Ascending aorta (tissue), 2 donors: ENCODE results near the gene LLPH. TPM values are rescaled to one million over a fixed set of nuclear protein-coding genes. Genes with fewer than 3 reads are reported as not detected.
A peak's percentile ranks its signal among the peaks of the same experiment; 100 is the strongest.

Experiments used
- DNase-seq, 2 donors: peaks; one replicate each; pipeline ENCODE4 v3.0.0-alpha.2; 2019; ENCODE audit warnings: low spot score in 2 of 2
- H3K27ac ChIP-seq, 2 donors: fragments of 200-600 bp; sonication (generic); one replicate each; pipeline ENCODE4 v1.5.1; 2016 to 2017; ENCODE audit warnings: mild to moderate bottlenecking in 1 of 2
- H3K27me3 ChIP-seq: fragments of 200-600 bp; sonication (generic); one replicate; pipeline ENCODE4 v1.5.1; 2017
- H3K36me3 ChIP-seq, 2 donors: fragments of 200-600 bp; sonication (generic); one replicate each; pipeline ENCODE4 v1.5.1; 2016
- H3K4me1 ChIP-seq, 2 donors: fragments of 200-600 bp; sonication (generic); one replicate each; pipeline ENCODE4 v1.5.1; 2016 to 2017; ENCODE audit warnings: mild to moderate bottlenecking in 1 of 2
- H3K4me3 ChIP-seq, 2 donors: fragments of 200-600 bp; sonication (generic); one replicate each; pipeline ENCODE4 v1.5.1; 2016 to 2017; ENCODE audit warnings: mild to moderate bottlenecking in 1 of 2
- H3K9me3 ChIP-seq, 2 donors: fragments of 200-600 bp; sonication (generic); one replicate each; pipeline ENCODE4 v1.5.1; 2016
- CTCF ChIP-seq, 3 experiments: fragments of 200-600 bp in 2 of 3; fragments of 450-650 bp in 1 of 3; sonication (generic) in 2 of 3; IDR thresholded peaks; one replicate each; pipeline ENCODE4 v1.5.1; 2016 to 2019; ENCODE audit warnings: antibody characterized with exemption in 3 of 3, mild to moderate bottlenecking in 1 of 3, moderate library complexity in 1 of 3
- intact Hi-C: fragments of 100-400 bp; cut with DNase I; formaldehyde crosslinking; loops from one replicate; pipeline ENCODE4 v1.15.1; 2023
- total RNA-seq: library from RNA; depleted of rRNA; stranded (reverse); fragments of >200 nt; gene quantifications from one replicate; pipeline ENCODE4 v1.1.0, GENCODE V29; 2016

Gene LLPH
- total RNA-seq, 1 donor from 2014 or later, result 0.21 TPM

DNA sequence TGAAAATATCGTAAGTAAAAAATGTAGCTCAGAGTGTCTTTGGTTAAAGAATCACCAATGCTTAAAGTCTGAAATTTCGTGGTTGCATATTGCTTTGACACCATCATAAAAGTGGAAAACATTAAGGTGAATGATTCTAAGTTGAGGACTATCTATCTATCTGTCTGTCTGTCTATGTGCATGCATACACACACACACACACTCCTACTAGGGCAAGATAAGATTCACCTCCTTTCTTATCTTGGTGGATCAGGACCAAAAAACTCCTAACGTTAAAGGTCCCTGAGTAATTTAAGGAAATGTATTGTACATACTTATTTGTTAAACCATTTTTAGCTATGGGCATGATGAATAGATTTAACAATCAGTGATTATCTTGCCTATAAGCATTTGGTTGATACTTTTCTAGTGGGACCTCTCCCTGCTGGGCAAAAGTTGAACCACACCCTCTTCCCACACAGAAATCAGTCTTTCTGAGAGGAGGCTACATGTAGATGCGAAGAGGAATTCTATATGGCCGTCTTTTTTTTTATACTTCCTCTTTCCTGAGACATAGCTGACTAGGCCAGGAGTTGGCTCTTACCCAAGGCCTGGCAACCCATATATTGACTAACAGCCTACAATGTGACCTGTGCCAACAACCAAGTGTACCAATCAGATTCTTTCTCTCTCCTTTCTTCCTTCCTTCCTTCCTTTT is 19.3 kb upstream of the LLPH start:
- Histone ChIP-seq H3K36me3 (peaks cover 3 to 22% of the 10 kb centered on the region in 2 donors), H3K27me3 (no peaks in the 10 kb centered on the region), H3K4me1 (no peaks in the 10 kb centered on the region), H3K27ac (no peak overlapping the region), H3K9me3 (no peaks in the 10 kb centered on the region), H3K4me3 (no peak overlapping the region)
- intact Hi-C loops, result no loop called here
- TF ChIP-seq CTCF (IDR thresholded peaks at IDR 0.05), result no peak
- DNase-seq, result no peak

DNA sequence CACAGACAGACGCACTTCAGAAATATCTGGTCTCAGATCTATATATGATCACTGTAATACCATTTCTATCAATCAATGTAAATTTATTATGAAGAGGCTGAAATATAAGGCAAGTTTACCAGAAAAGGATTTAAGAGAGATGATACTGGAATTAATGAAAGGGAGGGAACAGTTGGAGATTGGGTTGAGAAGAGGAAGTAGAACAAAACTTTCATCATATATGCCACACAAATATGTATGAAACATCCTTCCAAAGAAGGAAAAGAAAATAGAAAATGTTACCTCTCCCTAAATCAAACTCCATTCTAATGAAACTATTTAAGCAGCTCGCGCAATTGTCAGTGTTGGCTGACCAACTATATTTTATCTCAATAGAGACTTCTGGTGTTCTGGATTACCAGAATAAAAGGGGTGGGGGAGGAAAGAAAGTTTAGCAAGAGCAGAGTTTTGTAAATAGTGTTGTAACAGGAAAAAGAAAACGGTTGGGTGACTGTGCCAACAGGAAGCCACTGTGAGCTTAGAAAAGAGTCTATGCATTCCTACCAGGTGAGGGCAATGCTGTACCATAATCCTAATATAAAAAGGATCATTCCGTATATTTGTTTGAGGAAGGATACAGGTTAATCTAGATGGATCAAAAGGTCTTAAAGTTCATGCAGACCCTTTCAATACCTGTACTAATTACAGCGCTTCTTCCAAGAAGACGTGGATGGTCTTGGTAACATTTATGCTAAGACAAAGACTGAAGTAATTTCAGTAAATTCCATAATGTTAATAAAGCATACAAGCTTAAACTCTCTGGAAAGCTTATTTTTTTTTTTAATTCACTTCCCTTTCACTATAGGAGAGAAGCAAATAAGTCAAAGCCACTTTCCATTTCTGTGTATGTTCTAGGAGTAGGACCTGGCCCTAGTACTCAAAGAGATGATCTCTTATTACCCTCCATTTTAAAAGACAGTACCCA is 14.5 kb upstream of the LLPH start:
- TF ChIP-seq CTCF (IDR thresholded peaks at IDR 0.05), result peak; percentile 29 to 38 (median 33)
- Histone ChIP-seq H3K4me1 (no peaks in the 10 kb centered on the region), H3K27me3 (no peaks in the 10 kb centered on the region), H3K9me3 (peaks cover 11 to 21% of the 10 kb centered on the region in 2 donors), H3K36me3 (peaks cover 8 to 37% of the 10 kb centered on the region in 2 donors), H3K4me3 (no peak overlapping the region), H3K27ac (peak overlapping the region; percentile 7 to 41)
- intact Hi-C loops, result no loop called here
- no peak for DNase-seq

GRCh38 chr12:66143868-66144267 is 13.3 kb upstream of the LLPH start:
- H3K9me3 ChIP-seq, result peaks cover 11 to 21% of the 10 kb centered on the region in 2 donors
- intact Hi-C loops, result no loop called here
- H3K4me3 ChIP-seq, result no peak overlapping the region
- H3K36me3 ChIP-seq, result peaks cover 13 to 45% of the 10 kb centered on the region in 2 donors
- no peak for TF ChIP-seq CTCF (IDR thresholded peaks at IDR 0.05)
- no peaks in the 10 kb centered on the region for H3K27me3 ChIP-seq
- DNase-seq, result no peak
- H3K27ac ChIP-seq, result no peak overlapping the region
- no peaks in the 10 kb centered on the region for H3K4me1 ChIP-seq

GRCh38 chr12:66142826-66143225 is 12.3 kb upstream of the LLPH start:
- Histone ChIP-seq H3K4me3 (no peak overlapping the region), H3K9me3 (peaks cover 11 to 21% of the 10 kb centered on the region in 2 donors), H3K27ac (no peak overlapping the region), H3K4me1 (no peaks in the 10 kb centered on the region), H3K36me3 (peaks cover 13 to 42% of the 10 kb centered on the region in 2 donors), H3K27me3 (no peaks in the 10 kb centered on the region)
- no peak for DNase-seq
- intact Hi-C loops, result no loop called here
- no peak for TF ChIP-seq CTCF (IDR thresholded peaks at IDR 0.05)

- Histone ChIP-seq H3K9me3 (peaks cover 11 to 21% of the 10 kb centered on the region in 2 donors), H3K36me3 (peaks cover 26 to 57% of the 10 kb centered on the region in 2 donors)
- intact Hi-C loops, result no loop called here
Measured at GRCh38 chr12:66141299-66141698, 10.7 kb upstream of the LLPH start.

More at GRCh38 chr12:66141299-66141698, 10.7 kb upstream of the LLPH start:
- Histone ChIP-seq H3K27me3 (no peaks in the 10 kb centered on the region), H3K4me1 (no peaks in the 10 kb centered on the region), H3K4me3 (no peak overlapping the region), H3K27ac (no peak overlapping the region)
- TF ChIP-seq CTCF (IDR thresholded peaks at IDR 0.05), result no peak
- no peak for DNase-seq
